ENCODE measurements around the gene ULK4.
"Not testable (repeated sequence)": the region's sequence is repeated elsewhere in the genome, so short reads cannot be mapped to it uniquely, and the experiment has no call there.

The ULK4 gene

DNA sequence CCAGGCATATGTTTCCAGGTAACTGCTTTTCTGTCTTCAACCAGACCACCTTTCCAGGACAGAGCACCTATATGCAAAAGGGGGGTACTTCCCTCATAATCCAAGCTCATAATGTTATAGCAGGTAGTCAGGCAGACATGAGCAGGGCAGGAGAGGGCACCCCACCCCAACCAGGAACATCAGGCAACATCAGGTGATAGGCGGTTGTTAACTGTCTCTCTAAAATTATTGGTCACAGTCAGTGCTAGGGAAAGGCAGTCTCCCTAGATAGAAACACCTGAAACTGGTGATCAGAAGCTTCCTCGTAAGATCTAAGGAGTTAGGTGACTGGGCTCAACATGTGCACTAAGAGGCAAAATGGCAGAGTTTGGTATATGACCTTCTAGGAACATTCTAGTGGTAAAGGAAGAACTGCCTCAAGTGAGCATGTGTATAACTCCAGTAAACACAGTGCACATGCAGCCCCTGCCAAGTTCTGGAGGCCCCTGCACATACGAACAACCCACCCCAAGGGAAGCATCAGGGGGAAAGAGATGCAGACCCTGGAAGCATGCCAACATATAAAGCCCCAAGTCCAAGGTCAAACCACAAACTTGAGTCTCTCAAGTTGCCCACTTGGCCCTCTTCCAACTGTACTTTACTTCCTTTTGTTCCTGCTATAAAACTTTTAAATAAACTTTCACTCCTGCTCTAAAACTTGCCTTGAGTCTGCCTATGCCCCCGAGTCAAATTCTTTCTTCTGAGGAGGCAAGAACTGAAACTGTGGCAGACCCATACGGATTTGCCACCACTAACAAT lies 270.9 kb downstream of the ULK4 start:
- DNase-seq (ENCODE audit: low read depth in 2 of 2, low spot score in 1 of 2): no peak

DNA sequence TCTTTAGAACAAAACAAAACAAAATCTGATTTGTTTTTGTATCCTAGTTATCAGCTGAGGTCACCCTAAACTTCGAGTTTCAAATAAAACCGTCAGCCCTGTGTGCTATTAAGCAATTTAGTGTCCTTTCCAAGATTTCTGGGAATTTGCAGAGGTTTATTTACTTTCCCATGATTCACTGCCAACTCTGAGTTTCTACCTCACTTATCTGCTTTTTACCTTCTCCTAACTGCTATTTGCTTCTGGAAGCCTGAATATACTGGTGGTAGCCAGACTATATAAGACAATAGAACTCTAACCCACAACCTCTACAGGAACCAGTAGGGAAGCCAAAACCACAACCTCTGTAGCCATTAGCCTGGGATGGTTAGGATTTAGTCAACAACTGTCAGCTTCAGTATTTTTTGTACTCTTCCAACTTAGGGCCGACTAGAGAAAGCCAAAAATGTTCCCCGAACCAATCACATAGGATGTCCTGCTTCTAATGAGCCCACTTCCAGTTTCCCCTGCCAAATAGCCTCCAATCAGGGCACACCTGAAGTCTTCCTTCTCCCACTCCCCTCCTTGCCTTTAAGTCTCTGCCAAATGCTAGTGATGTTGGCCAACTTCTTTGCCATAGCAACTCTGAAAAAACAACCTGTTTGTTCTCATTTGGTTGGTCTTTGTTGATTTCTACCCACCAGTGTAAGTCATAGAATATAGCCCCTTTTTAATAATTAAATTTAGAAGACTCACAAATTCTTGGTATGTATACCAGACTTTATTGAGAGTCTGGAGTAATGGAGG lies 273.1 kb downstream of the ULK4 start:
- no peak for DNase-seq (ENCODE audit: low read depth in 2 of 2, low spot score in 1 of 2)

DNA sequence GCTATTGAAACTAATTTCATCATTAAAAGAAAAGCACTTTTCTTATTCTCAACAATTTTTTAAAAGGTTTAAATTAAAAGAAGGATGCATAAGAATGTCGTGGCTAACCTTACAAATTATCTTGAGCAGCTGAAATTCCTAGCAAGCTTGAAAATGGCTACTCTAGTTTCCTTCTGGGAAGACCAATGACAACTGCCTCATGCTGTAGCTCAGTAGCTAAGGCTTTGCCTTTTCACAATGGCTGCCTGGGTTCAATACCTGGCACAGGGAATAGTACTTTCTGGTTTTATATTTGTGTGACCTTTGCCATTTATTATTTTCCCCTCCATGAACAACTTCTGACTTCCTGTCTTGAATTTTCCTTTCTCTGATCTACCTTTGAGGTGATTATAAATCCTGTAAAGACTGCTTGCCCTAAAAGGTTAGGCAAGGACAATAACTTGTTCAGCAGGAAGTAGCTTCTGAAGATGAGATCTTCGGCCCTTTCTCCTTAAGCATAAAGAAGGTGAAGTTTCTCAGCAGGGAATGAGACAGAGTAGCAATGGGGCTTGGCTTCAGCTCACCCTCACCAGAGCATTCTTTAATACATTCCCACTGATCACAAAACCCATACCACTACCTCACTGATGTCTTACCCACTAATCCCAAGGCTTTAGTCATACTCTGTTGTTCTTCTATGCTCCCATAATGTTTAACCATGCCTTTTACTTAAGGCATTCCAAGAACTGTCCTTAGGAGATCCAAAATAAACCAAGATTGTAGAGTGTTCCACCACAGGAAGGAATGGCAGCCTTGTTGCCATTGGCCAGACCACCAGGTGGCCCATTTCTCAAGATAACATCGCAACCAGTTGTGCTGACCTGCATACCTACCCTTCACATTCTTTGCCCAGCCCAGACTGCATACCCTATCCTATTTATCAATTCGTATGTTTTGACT lies 276.8 kb downstream of the ULK4 start:
- DNase-seq (ENCODE audit: low read depth in 2 of 2, low spot score in 1 of 2): no peak

DNA sequence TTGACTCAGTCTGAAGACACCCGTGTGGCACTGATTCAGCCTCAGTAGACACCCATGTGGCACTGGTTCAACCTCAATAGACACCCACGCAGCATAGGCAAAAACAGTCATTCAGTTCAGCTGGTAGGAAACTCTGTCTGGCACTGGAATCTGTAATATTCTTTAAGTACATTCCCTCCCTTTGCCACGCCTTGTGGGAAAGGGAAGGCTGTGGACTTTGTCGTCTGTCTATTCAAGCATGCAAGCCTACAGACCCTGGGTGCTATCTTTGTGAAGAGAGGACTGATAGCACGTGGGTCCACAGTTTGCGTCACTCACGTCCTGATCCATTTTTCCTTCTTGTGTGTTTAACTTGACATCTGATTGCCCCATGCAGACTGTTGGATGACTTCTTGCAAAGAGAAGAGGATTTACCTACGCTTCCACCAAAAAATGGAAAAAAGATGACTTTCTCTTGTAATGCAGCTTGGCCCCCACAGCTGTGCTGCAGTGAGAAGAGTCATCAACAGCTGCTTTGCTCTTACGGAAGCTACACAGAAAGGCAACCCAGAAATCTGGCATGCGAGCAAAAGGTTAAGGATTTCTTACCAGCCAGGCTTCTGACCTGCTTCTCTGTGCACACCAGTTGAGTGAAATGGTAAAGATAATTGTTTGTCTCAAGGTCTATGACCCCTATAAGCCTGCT lies 278.1 kb downstream of the ULK4 start:
- no peak for DNase-seq (ENCODE audit: low read depth in 2 of 2, low spot score in 1 of 2)

DNA sequence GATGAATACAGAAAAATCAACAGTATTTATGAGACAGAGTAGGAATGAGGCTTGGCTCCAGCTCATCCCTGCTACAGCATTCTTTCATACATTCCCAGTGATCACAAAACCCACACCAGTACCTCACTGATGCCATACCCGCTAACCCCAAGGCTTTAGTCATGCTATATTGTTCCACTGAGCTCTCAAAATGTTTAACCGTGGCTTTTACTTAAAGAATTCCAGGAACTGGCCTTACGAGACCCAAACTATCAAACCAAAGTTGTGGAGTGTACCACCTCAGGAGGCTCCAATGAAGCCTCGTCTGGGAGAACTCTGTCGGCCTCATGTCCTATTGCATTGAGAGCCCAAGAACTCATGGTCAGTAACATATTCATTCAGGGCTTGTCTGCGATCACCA lies 278.9 kb downstream of the ULK4 start:
- DNase-seq (ENCODE audit: low read depth in 2 of 2, low spot score in 1 of 2): no peak

DNA sequence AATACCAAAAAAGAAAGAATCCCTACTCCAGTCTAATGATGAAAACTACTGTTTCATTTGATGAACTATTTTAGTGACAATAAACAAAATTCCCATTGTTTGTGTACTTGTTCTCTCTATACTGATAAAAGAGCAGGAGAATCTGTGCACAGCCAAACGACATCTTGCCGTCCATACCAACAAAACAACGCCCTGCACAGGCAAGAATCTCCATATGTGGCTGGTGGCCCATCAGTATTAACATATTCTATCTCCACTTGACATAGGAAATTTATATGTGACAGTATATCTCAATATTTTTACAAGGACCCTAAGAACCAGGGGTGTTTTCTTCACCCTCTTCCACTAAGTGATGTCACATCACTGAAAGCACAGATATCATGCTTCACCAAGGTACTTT lies 279.5 kb downstream of the ULK4 start:
- no peak for DNase-seq (ENCODE audit: low read depth in 2 of 2, low spot score in 1 of 2)

DNA sequence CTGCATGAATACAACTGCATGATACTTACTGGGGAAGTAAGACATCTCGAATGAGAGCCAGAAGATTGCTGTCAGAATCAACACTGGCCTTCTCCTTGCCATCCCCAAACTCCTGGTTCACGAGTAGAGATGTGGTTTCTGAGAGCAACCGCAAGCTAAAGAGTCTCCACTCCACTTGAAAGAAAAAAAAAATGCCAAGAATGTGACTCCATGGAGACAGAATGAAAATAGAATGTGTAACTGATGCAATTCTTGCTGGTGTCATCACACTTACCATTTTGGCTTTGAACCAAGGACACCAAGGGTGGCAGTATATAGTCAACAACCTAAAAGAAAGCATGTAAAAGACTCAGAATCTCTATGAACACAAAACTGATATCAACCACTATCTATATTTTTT lies 280.4 kb downstream of the ULK4 start:
- no peak for DNase-seq (ENCODE audit: low read depth in 2 of 2, low spot score in 1 of 2)

DNA sequence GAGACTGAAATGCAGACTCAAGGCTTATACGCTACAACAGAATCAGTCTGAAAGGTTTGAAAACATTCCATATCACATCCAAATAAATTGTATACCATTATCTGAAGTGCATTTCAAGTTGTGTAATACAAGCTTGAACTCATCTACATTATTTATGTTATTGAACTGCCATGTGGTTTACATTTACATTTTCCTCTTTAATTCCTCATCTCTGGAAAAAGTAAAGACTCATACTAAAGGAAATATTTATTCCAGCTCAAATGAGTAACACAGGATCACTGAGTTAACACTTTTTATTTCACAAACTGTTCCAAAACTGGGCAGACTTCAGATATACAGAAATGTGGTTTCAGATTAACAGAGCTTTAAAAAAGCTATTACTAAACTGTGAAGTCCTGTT lies 282.5 kb downstream of the ULK4 start:
- DNase-seq (ENCODE audit: low read depth in 2 of 2, low spot score in 1 of 2): no peak

DNA sequence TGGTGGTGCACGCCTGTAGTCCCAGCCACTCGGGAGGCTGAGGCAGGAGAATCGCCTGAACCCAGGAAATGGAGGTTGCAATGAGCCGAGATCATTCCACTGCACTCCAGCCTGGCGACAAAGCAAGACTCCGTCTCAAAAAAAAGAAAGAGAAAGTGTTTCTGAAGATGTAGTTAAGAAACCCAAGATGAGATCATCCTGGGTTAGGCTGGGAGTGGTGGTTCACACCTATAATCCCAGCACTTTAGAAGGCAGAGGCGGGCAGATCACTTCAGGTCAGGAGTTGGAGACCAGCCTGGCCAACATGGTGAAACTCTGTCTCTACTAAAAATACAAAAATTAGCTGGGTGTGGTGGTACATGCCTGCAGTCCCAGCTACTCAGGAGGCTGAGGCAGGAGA lies 286.8 kb downstream of the ULK4 start:
- DNase-seq (ENCODE audit: low read depth in 2 of 2, low spot score in 1 of 2): not testable (repeated sequence)

DNA sequence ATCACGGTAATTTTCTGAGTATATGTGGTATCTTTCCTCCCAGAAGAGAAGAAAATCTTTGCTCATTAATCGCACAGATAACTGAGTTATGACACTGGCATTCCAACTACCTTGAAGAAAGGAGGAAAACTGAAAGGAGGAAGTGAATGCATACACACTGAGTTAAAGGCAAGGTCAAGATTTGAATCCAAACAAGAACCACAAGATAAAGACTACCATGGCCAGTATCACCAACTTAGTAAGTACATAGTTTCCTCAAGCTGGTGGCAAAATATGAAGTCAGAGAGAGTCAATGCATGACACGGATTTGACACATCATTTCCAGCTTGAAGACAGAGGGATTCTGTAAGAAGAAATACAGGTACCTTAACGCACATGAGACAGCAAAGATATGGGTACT lies 287.5 kb downstream of the ULK4 start:
- DNase-seq (ENCODE audit: low read depth in 2 of 2, low spot score in 1 of 2): no peak

DNA sequence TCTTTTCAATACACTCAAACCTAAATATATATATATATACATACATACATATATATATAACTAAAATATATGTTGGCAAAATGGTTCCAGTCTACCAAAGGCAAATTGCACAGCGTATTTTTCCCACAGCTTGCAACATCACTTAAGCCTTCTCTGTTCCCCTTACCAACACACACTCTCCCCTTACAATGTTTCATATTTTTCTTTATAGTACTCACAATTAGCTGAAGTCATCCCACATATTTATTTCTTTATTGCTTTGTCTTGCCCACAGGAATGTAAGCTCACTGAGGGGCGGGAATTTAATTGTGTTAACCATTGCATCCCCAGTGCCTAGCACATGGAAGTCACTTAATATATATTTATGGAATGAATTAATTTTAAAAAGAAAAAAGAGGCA lies 288.3 kb downstream of the ULK4 start:
- no peak for DNase-seq (ENCODE audit: low read depth in 2 of 2, low spot score in 1 of 2)

DNA sequence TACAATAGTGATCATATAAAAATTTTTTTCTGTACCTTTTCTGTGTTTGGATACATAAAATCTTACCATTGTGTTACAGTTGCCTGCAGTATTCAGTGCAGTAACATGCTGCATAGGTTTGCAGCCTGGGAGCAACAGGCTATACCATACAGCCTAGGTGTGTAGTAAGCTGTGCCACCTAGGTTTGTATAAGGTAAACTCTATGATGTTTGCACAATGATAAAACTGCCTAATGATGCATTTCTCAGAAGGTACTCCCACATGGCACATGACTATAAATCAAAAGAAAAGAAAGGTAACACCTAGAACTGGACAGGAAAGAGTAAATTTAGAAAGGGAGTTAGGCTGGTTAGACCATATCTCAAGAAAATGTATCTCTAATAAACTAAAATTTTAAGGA lies 293.5 kb downstream of the ULK4 start:
- DNase-seq (ENCODE audit: low read depth in 2 of 2, low spot score in 1 of 2): no peak

DNA sequence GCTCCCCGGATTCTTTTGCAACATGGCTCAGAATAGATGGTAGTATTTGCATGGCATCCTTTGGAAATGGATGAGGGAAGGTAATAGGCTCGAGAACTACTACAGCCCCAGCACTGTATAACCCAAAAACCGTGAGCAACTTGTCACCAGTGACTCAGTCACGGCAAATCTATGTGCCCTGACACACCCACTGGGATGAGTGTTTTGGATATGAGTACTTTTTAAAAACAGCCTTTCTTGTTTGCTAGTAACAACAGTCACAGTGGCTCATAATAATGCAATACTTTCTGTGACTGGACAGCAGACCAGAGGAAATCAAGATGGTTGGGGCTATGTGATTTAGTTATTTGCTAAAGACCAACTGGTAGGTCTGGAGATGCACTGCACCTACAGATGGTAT lies 299.6 kb downstream of the ULK4 start:
- no peak for DNase-seq (ENCODE audit: low read depth in 2 of 2, low spot score in 1 of 2)

DNA sequence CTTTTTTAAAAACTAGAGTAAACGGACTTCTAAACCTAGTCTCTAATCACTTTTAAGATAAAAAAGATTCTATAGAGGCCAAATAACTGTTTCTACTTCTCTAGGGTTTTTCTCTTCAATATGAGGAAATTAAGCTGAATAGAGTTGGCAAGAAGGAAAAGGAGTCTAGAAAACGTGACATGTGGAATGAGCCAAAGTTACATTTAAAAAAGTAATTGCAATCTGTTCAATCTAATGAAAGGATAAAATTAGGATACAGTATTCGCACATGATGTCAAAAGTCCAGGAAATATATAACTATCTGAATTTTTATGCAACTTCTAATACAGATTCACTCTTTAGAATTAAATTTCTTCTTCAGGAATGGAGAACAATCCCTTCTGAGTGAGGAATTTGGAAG lies 300.1 kb downstream of the ULK4 start:
- no peak for DNase-seq (ENCODE audit: low read depth in 2 of 2, low spot score in 1 of 2)

DNA sequence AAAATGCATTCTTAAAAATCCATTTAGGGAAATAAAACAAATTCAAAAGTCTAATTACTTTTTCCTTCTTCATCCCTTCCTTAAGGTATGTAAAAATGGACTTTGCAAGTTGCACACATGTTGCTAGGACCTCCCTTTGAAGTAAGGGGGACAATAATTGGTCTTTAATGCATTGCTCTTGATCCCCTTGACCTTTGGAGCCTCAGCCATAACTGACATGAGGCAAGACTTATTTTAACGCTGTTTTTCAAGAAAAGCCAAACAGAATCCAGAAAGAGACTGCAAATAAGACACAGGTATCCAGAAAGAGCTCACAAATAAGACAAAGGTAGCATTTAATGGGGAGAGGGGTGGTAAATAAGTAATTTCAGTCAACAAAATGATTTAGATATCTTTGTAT lies 301.4 kb downstream of the ULK4 start:
- DNase-seq (ENCODE audit: low read depth in 2 of 2, low spot score in 1 of 2): no peak

DNA sequence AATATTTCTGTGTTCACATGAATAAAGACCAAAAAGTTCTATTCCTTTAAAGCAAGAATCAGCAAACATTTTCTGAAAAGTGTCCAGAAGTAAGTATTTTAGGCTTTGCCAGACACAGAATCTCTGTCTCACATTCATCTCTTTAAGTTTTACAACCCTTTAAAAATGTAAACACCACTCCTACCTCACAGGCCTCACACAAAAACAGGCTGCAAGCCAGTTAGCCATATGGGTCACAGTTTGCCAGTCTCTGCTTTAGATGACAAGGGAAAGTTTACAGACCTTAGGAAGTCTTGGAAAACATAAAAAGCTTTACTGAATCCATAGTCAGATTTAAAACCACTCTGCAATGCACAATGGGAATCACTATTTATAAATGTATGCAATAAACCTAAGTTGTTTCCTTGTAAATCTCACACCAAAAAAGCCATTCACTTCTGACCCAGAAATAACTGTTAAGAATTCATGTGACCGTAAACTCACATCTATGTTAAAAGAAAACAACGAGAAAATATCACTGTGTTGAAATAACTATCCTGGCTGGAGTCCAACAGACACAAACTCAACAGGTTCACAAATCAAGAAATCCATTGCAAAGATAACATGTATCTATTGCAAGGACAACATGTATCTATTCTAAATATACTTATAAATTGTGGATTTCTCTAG lies 308.2 kb downstream of the ULK4 start:
- no peak for DNase-seq (ENCODE audit: low read depth in 2 of 2, low spot score in 1 of 2)

DNA sequence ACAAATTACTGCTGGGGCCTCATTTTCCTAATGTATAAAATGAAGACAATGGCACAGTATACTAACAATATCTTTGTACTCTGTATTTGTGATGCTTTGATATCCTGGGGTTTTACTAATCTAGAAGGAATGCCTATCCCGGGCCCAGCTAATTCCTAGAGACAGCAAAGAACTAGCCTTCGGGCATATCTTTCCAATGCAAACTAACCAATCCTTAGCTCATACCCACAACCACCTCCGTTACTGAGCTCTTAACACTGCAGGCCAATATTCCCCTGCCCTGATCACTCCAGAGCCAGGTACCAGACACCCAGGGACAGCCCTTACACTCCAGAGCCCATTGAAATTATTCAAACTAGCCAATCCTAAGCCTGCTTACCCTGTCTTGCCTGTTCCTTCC lies 309.0 kb downstream of the ULK4 start:
- DNase-seq (ENCODE audit: low read depth in 2 of 2, low spot score in 1 of 2): no peak

DNA sequence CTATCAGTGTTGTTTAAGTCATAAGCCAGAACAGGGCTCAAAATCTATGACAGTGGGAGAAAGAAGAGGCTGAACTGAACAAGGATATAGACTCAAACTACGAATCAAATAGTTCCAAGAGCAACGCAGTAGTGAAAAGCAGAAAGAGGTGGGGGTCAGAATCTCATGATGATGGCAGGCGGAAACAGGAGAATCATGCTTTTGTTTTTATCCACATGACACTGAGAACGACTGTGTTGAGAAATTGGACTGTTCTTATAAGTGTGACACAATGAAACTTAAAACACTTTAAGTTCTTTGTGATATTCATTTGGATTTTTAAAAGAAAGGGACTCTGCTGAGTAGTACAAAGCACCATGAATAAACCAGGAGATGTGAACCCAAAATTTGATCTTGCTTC lies 309.4 kb downstream of the ULK4 start:
- no peak for DNase-seq (ENCODE audit: low read depth in 2 of 2, low spot score in 1 of 2)

DNA sequence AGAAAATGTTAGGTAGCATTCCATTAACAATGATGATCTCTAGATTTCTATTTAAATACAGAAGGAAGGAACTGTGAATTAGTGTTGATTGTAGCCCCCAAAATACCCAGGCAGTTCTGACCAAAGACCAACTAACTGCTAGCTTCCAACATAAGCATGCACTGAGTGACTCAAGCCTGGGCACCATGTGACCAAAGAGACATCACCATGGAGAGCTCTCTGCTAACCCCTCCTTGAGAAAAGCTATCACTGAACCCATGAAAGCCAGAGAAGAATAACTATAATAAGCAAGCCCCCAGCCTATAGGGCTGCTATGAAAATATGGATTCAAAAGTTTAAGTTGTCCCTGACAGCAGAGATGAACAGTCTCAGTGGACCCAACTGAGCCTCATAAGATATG lies 310.2 kb downstream of the ULK4 start:
- DNase-seq (ENCODE audit: low read depth in 2 of 2, low spot score in 1 of 2): no peak

DNA sequence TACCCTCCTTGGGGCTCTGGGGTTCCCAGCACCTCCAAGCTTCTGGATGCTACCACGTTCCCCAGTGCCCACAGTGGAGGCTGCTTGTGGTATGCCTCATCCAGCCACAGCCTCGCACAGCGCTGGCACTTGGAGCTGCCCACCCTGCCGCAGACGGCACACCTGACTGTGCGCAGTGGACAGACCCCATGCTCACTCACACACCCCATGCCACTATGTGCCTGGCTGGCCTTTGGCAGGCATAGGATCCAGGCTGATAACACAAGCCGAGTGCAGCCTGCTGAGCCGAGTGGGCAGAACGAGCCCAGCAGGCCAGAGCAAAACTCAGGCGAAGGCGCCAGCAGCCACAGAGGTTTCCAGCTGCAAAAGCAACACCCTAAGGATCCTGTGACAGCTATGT lies 311.5 kb downstream of the ULK4 start:
- no peak for DNase-seq (ENCODE audit: low read depth in 2 of 2, low spot score in 1 of 2)
